Measurements from ENCODE around the gene POU2F3.

GRCh38 chr11:120221115-120221752, 18.7 kb upstream of the POU2F3 start:
- TF ChIP-seq CTCF (IDR thresholded peaks at IDR 0.05) (no peak), POLR2A (IDR thresholded peaks at IDR 0.05) (no peak)

All from esophagus squamous epithelium (tissue), 4 donors.